Activated naive CD4-positive, alpha-beta T cell treated with anti-CD3 and anti-CD28 coated beads, Interleukin-2, amount 10 ng/mL, durations not matched to agents 5 hours and 36 hours (primary cell): ENCODE results near the gene OR4F16. TPM values are rescaled to one million over a fixed set of nuclear protein-coding genes. Genes with fewer than 3 reads are reported as not detected.

Experiments used
- total RNA-seq, 2 experiments: library from RNA; stranded (reverse); gene quantifications; one replicate each; pipeline ENCODE4 v1.2.3, GENCODE V29; 2021

OR4F16 gene
- not detected for total RNA-seq

GRCh38 chr1:686554-686953 is at the start of gene OR4F16:
Gene OR4F16, minus strand, starts transcription at chr1:686654. Its CDS starts 0 bp downstream, at chr1:686654.

Other genes with a start within 250 kb of the OR4F16 start
- not detected for gene OR4F29, start 235.0 kb downstream of the OR4F16 start, total RNA-seq
- not detected for gene SAMD11, start 237.3 kb upstream of the OR4F16 start, total RNA-seq